HEK293 (cell line): ENCODE measurements around the gene AVP.
A peak's percentile ranks its signal among the peaks of the same experiment; 100 is the strongest.

ENCODE experiments used
- GLI4 ChIP-seq: fragments of 450-650 bp; formaldehyde crosslinking; IDR thresholded peaks from 2 replicates; pipeline ENCODE4 v1.5.1; 2016; ENCODE audit warnings: missing biosample characterization, missing genetic modification characterization
- IKZF3 ChIP-seq: fragments of 450-650 bp; IDR thresholded peaks from 2 replicates; pipeline ENCODE4 v1.5.0; 2018; ENCODE audit warnings: missing biosample characterization, mild to moderate bottlenecking, missing genetic modification characterization, moderate library complexity
- KLF10 ChIP-seq: fragments of 450-650 bp; IDR thresholded peaks from 2 replicates; pipeline ENCODE4 v1.5.1; 2018; ENCODE audit warnings: missing biosample characterization, mild to moderate bottlenecking, missing genetic modification characterization
- KLF16 ChIP-seq: fragments of 450-650 bp; formaldehyde crosslinking; IDR thresholded peaks from 2 replicates; pipeline ENCODE4 v1.5.1; 2017; ENCODE audit warnings: missing biosample characterization, missing genetic modification characterization
- KLF9 ChIP-seq: fragments of 450-650 bp; formaldehyde crosslinking; IDR thresholded peaks from 2 replicates; pipeline ENCODE4 v1.5.1; 2016; ENCODE audit warnings: missing biosample characterization, missing genetic modification characterization, low read depth
- MZF1 ChIP-seq: fragments of 450-650 bp; formaldehyde crosslinking; IDR thresholded peaks from 2 replicates; pipeline ENCODE4 v1.5.1; 2017; ENCODE audit warnings: missing biosample characterization, missing genetic modification characterization, borderline replicate concordance
- ZEB2 ChIP-seq: fragments of 450-650 bp; formaldehyde crosslinking; IDR thresholded peaks from 2 replicates; pipeline ENCODE4 v1.5.1; 2016; ENCODE audit warnings: missing biosample characterization, missing genetic modification characterization
- ZNF10 ChIP-seq: fragments of 450-650 bp; formaldehyde crosslinking; IDR thresholded peaks from 2 replicates; pipeline ENCODE4 v1.5.1; 2017; ENCODE audit warnings: missing biosample characterization, missing genetic modification characterization
- ZNF133 ChIP-seq: fragments of 450-650 bp; formaldehyde crosslinking; IDR thresholded peaks from 2 replicates; pipeline ENCODE4 v1.5.1; 2016; ENCODE audit warnings: missing biosample characterization, missing genetic modification characterization
- ZNF155 ChIP-seq: fragments of 450-650 bp; formaldehyde crosslinking; IDR thresholded peaks from 2 replicates; pipeline ENCODE4 v1.5.1; 2016; ENCODE audit warnings: missing biosample characterization, missing genetic modification characterization
- ZNF175 ChIP-seq: fragments of 450-650 bp; formaldehyde crosslinking; IDR thresholded peaks from 2 replicates; pipeline ENCODE4 v1.5.1; 2016; ENCODE audit warnings: missing biosample characterization, missing genetic modification characterization
- ZNF24 ChIP-seq: fragments of 450-650 bp; formaldehyde crosslinking; IDR thresholded peaks from 2 replicates; pipeline ENCODE4 v1.5.1; 2016; ENCODE audit warnings: missing biosample characterization, missing genetic modification characterization
- ZNF354C ChIP-seq: fragments of 450-650 bp; formaldehyde crosslinking; IDR thresholded peaks from 2 replicates; pipeline ENCODE4 v1.5.1; 2016; ENCODE audit warnings: missing biosample characterization, missing genetic modification characterization, low read depth, borderline replicate concordance
- ZNF366 ChIP-seq: fragments of 450-650 bp; formaldehyde crosslinking; conservative IDR thresholded peaks from 2 replicates; pipeline ENCODE4 v1.5.1; 2016; ENCODE audit warnings: missing biosample characterization, missing genetic modification characterization
- ZNF391 ChIP-seq: fragments of 450-650 bp; formaldehyde crosslinking; IDR thresholded peaks from 2 replicates; pipeline ENCODE4 v1.5.1; 2016; ENCODE audit warnings: low read depth, missing biosample characterization, missing genetic modification characterization, borderline replicate concordance
- ZNF433 ChIP-seq: fragments of 450-650 bp; formaldehyde crosslinking; IDR thresholded peaks from 2 replicates; pipeline ENCODE4 v1.5.1; 2016; ENCODE audit warnings: missing biosample characterization, missing genetic modification characterization, low read depth
- ZNF48 ChIP-seq: fragments of 450-650 bp; formaldehyde crosslinking; IDR thresholded peaks from 2 replicates; pipeline ENCODE4 v1.5.1; 2016; ENCODE audit warnings: missing biosample characterization, missing genetic modification characterization
- ZNF530 ChIP-seq: fragments of 450-650 bp; formaldehyde crosslinking; IDR thresholded peaks from 2 replicates; pipeline ENCODE4 v1.5.1; 2016; ENCODE audit warnings: low read depth, missing biosample characterization, missing genetic modification characterization
- ZNF549 ChIP-seq: fragments of 450-650 bp; IDR thresholded peaks from 2 replicates; pipeline ENCODE4 v1.5.1; 2018; ENCODE audit warnings: missing biosample characterization, missing genetic modification characterization, mild to moderate bottlenecking, inconsistent platforms, moderate library complexity
- ZNF561 ChIP-seq: fragments of 450-650 bp; IDR thresholded peaks from 2 replicates; pipeline ENCODE4 v1.5.1; 2018; ENCODE audit warnings: missing biosample characterization, missing genetic modification characterization, borderline replicate concordance
- ZNF624 ChIP-seq: fragments of 450-650 bp; formaldehyde crosslinking; IDR thresholded peaks from 2 replicates; pipeline ENCODE4 v1.5.1; 2017; ENCODE audit warnings: missing biosample characterization, missing genetic modification characterization
- ZNF791 ChIP-seq: fragments of 450-650 bp; formaldehyde crosslinking; IDR thresholded peaks from 2 replicates; pipeline ENCODE4 v1.5.1; 2016; ENCODE audit warnings: missing biosample characterization, missing genetic modification characterization
- ZNF843 ChIP-seq: fragments of 450-650 bp; formaldehyde crosslinking; IDR thresholded peaks from 2 replicates; pipeline ENCODE4 v1.5.1; 2016; ENCODE audit warnings: missing biosample characterization, missing genetic modification characterization
- TF ChIP-seq, protein P1 (sequence below): fragments of 450-650 bp; formaldehyde crosslinking; IDR thresholded peaks from 2 replicates; pipeline ENCODE4 v1.5.1; 2016; ENCODE audit warnings: missing biosample characterization, missing genetic modification characterization
- TF ChIP-seq, protein P2 (sequence below): fragments of 450-650 bp; formaldehyde crosslinking; IDR thresholded peaks from 2 replicates; pipeline ENCODE4 v1.5.1; 2017; ENCODE audit warnings: missing biosample characterization, missing genetic modification characterization
- TF ChIP-seq, protein P3 (sequence below): fragments of 450-650 bp; formaldehyde crosslinking; IDR thresholded peaks from 2 replicates; pipeline ENCODE4 v1.5.1; 2016; ENCODE audit warnings: missing biosample characterization, missing genetic modification characterization
- TF ChIP-seq, protein P4 (sequence below): fragments of 450-650 bp; formaldehyde crosslinking; IDR thresholded peaks from 2 replicates; pipeline ENCODE4 v1.5.1; 2016; ENCODE audit warnings: missing biosample characterization, missing genetic modification characterization
- TF ChIP-seq, protein P5 (sequence below): fragments of 450-650 bp; formaldehyde crosslinking; IDR thresholded peaks from 2 replicates; pipeline ENCODE4 v1.5.1; 2016; ENCODE audit warnings: missing biosample characterization, missing genetic modification characterization
- TF ChIP-seq, protein P6 (sequence below): fragments of 450-650 bp; formaldehyde crosslinking; IDR thresholded peaks from 2 replicates; pipeline ENCODE4; 2016; ENCODE audit warnings: missing biosample characterization, missing genetic modification characterization

The AVP gene

DNA sequence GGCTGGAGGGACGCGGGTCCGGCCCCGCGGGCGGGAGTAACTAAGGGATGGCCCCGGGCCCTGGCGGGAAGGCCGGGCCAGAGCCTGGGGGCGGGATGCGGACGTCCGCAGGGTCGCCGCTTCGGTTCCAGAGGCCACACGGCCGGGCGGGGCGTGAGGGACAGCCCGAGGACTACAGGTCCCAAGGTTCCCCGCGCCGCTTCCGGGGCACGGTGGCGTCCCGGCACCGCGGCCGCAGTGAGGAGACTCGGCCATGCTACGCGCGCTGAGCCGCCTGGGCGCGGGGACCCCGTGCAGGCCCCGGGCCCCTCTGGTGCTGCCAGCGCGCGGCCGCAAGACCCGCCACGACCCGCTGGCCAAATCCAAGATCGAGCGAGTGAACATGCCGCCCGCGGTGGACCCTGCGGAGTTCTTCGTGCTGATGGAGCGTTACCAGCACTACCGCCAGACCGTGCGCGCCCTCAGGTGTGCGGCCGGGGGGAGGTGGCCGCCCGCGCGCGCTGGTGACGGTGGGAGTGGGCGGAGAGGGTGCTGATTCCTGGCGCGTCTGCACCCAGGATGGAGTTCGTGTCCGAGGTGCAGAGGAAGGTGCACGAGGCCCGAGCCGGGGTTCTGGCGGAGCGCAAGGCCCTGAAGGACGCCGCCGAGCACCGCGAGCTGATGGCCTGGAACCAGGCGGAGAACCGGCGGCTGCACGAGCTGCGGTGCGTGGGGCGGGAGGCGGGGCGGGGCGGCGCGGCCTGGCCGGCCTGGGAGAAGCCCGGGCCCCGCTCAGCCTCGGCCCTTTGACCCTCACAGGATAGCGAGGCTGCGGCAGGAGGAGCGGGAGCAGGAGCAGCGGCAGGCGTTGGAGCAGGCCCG lies 38.5 kb downstream of the AVP start, which contains the start of gene MRPS26 (continued):
- 0 out of 2 replicates have a peak, but pooled peaks have one; percentile 18 for TF ChIP-seq ZNF843 (tag by site-specific recombination)
- TF ChIP-seq ZNF549, result no peak
- TF ChIP-seq ZNF561 (tag by site-specific recombination), result peak; percentile 78; the same call in 1 of the 2 replicates
- 0 out of 2 replicates have a peak, but pooled peaks have one; percentile 39 for TF ChIP-seq GLI4 (tag by site-specific recombination)
- TF ChIP-seq KLF10 (tag by site-specific recombination), result peak; percentile 37; the same call in 1 of the 2 replicates
- TF ChIP-seq ZNF48 (tag by site-specific recombination), result no peak
- TF ChIP-seq ZNF366 (tag by site-specific recombination), result peak; percentile 72; the same call in 1 of the 2 replicates
- TF ChIP-seq KLF16 (tag by site-specific recombination), result peak; percentile 65
- TF ChIP-seq ZNF354C (tag by site-specific recombination), result no peak
- TF ChIP-seq ZNF624 (tag by site-specific recombination), result no peak
- TF ChIP-seq ZNF133 (tag by site-specific recombination), result 0 out of 2 replicates have a peak, but pooled peaks have one; percentile 10
- no peak for TF ChIP-seq ZNF791
- TF ChIP-seq, protein P1, sequence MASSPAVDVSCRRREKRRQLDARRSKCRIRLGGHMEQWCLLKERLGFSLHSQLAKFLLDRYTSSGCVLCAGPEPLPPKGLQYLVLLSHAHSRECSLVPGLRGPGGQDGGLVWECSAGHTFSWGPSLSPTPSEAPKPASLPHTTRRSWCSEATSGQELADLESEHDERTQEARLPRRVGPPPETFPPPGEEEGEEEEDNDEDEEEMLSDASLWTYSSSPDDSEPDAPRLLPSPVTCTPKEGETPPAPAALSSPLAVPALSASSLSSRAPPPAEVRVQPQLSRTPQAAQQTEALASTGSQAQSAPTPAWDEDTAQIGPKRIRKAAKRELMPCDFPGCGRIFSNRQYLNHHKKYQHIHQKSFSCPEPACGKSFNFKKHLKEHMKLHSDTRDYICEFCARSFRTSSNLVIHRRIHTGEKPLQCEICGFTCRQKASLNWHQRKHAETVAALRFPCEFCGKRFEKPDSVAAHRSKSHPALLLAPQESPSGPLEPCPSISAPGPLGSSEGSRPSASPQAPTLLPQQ (tag by site-specific recombination), result peak; percentile 62
- TF ChIP-seq ZNF391 (tag by site-specific recombination), result no peak; the same call in 1 of the 2 replicates
- TF ChIP-seq ZNF10 (tag by site-specific recombination), result 0 out of 2 replicates have a peak, but pooled peaks have one; percentile 19
- TF ChIP-seq, protein P2, sequence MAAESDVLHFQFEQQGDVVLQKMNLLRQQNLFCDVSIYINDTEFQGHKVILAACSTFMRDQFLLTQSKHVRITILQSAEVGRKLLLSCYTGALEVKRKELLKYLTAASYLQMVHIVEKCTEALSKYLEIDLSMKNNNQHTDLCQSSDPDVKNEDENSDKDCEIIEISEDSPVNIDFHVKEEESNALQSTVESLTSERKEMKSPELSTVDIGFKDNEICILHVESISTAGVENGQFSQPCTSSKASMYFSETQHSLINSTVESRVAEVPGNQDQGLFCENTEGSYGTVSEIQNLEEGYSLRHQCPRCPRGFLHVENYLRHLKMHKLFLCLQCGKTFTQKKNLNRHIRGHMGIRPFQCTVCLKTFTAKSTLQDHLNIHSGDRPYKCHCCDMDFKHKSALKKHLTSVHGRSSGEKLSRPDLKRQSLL (tag by site-specific recombination), result 0 out of 2 replicates have a peak, but pooled peaks have one; percentile 11
- TF ChIP-seq, protein P3, sequence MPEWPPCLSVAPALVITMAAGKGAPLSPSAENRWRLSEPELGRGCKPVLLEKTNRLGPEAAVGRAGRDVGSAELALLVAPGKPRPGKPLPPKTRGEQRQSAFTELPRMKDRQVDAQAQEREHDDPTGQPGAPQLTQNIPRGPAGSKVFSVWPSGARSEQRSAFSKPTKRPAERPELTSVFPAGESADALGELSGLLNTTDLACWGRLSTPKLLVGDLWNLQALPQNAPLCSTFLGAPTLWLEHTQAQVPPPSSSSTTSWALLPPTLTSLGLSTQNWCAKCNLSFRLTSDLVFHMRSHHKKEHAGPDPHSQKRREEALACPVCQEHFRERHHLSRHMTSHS, result no peak
- TF ChIP-seq ZEB2 (tag by site-specific recombination), result peak; percentile 90
- no peak for TF ChIP-seq ZNF155
- TF ChIP-seq ZNF433, result no peak
- peak; percentile 55; the same call in 1 of the 2 replicates for TF ChIP-seq IKZF3 (tag by site-specific recombination)
- peak; percentile 77 for TF ChIP-seq KLF9 (tag by site-specific recombination)
- TF ChIP-seq, protein P4, sequence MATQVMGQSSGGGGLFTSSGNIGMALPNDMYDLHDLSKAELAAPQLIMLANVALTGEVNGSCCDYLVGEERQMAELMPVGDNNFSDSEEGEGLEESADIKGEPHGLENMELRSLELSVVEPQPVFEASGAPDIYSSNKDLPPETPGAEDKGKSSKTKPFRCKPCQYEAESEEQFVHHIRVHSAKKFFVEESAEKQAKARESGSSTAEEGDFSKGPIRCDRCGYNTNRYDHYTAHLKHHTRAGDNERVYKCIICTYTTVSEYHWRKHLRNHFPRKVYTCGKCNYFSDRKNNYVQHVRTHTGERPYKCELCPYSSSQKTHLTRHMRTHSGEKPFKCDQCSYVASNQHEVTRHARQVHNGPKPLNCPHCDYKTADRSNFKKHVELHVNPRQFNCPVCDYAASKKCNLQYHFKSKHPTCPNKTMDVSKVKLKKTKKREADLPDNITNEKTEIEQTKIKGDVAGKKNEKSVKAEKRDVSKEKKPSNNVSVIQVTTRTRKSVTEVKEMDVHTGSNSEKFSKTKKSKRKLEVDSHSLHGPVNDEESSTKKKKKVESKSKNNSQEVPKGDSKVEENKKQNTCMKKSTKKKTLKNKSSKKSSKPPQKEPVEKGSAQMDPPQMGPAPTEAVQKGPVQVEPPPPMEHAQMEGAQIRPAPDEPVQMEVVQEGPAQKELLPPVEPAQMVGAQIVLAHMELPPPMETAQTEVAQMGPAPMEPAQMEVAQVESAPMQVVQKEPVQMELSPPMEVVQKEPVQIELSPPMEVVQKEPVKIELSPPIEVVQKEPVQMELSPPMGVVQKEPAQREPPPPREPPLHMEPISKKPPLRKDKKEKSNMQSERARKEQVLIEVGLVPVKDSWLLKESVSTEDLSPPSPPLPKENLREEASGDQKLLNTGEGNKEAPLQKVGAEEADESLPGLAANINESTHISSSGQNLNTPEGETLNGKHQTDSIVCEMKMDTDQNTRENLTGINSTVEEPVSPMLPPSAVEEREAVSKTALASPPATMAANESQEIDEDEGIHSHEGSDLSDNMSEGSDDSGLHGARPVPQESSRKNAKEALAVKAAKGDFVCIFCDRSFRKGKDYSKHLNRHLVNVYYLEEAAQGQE (tag by site-specific recombination), result 0 out of 2 replicates have a peak, but pooled peaks have one; percentile 4
- TF ChIP-seq ZNF530 (tag by site-specific recombination), result no peak
- TF ChIP-seq ZNF24 (tag by site-specific recombination), result 0 out of 2 replicates have a peak, but pooled peaks have one; percentile 40
- TF ChIP-seq MZF1 (tag by site-specific recombination), result no peak
- no peak for TF ChIP-seq ZNF175 (tag by site-specific recombination)
- TF ChIP-seq, protein P5, sequence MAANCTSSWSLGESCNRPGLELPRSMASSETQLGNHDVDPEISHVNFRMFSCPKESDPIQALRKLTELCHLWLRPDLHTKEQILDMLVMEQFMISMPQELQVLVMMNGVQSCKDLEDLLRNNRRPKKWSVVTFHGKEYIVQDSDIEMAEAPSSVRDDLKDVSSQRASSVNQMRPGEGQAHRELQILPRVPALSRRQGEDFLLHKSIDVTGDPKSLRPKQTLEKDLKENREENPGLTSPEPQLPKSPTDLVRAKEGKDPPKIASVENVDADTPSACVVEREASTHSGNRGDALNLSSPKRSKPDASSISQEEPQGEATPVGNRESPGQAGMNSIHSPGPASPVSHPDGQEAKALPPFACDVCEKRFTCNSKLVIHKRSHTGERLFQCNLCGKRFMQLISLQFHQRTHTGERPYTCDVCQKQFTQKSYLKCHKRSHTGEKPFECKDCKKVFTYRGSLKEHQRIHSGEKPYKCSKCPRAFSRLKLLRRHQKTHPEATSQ (tag by site-specific recombination), result peak; percentile 51; the same call in 1 of the 2 replicates
- TF ChIP-seq, protein P6, sequence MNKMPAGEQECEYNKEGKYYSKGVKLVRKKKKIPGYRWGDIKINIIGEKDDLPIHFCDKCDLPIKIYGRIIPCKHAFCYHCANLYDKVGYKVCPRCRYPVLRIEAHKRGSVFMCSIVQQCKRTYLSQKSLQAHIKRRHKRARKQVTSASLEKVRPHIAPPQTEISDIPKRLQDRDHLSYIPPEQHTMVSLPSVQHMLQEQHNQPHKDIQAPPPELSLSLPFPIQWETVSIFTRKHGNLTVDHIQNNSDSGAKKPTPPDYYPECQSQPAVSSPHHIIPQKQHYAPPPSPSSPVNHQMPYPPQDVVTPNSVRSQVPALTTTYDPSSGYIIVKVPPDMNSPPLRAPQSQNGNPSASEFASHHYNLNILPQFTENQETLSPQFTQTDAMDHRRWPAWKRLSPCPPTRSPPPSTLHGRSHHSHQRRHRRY (tag by site-specific recombination), result 0 out of 2 replicates have a peak, but pooled peaks have one; percentile 39
